Measurements from ENCODE around the gene NRSN2. TPM values are rescaled to one million over a fixed set of nuclear protein-coding genes. Genes with fewer than 3 reads are reported as not detected.
"Not testable (repeated sequence)": the region's sequence is repeated elsewhere in the genome, so short reads cannot be mapped to it uniquely, and the experiment has no call there.

NRSN2 gene
- total RNA-seq, 1 experiment from 2014 or later: 8.4 TPM

- no peaks in the 10 kb centered on the region for H3K9me3 Mint-ChIP-seq (ENCODE audit: unreplicated experiment)
- ChIA-PET POLR2A (interaction anchor here (2.0 to 24.6 kb wide), 4 partner anchors 7 to 25 kb away, joined by 13 to 671 read pairs (median 106); partner anchors contain the start of gene TRIB3), CTCF (interaction anchor here (0.6 to 0.9 kb wide), 3 partner anchors 11 to 44 kb away, joined by 3 read pairs; partner anchors contain the start of gene TRIB3)
- BruUV-seq (replicated peaks): no TSS peak
- no peak for TF ChIP-seq CTCF (IDR thresholded peaks at IDR 0.05; ENCODE audit: unreplicated experiment)
- H3K27me3 Mint-ChIP-seq (ENCODE audit: insufficient read depth, unreplicated experiment): no peaks in the 10 kb centered on the region
- DNase-seq (ENCODE audit: unreplicated experiment): no peak
- peaks cover 94% of the 10 kb centered on the region for H3K36me3 Mint-ChIP-seq (ENCODE audit: insufficient read depth, unreplicated experiment)
- H3K4me1 Mint-ChIP-seq (ENCODE audit: insufficient read depth, unreplicated experiment): peaks cover 7% of the 10 kb centered on the region
- H3K4me3 Mint-ChIP-seq (ENCODE audit: unreplicated experiment): no peak overlapping the region
- H3K27ac Mint-ChIP-seq (ENCODE audit: low read depth, unreplicated experiment): no peak overlapping the region
- intact Hi-C loops (cut with micrococcal nuclease): no loop called here
Observed at GRCh38 chr20:391041-391711, 44.3 kb downstream of the NRSN2 start.

- H3K4me1 Mint-ChIP-seq (ENCODE audit: insufficient read depth, unreplicated experiment); intact Hi-C loops (cut with micrococcal nuclease); BruUV-seq (replicated peaks); H3K9me3 Mint-ChIP-seq (ENCODE audit: unreplicated experiment); H3K4me3 Mint-ChIP-seq (ENCODE audit: unreplicated experiment); H3K27me3 Mint-ChIP-seq (ENCODE audit: insufficient read depth, unreplicated experiment); DNase-seq (ENCODE audit: unreplicated experiment): not testable (repeated sequence)
- Mint-ChIP-seq H3K27ac (ENCODE audit: low read depth, unreplicated experiment) (peak overlapping the region; percentile 70), H3K36me3 (ENCODE audit: insufficient read depth, unreplicated experiment) (peaks cover 98% of the 10 kb centered on the region)
- POLR2A ChIA-PET: interaction anchor here (2.8 to 24.6 kb wide), 3 partner anchors 8 to 27 kb away, joined by 15 to 671 read pairs (median 198); partner anchors contain the start of gene TRIB3
- CTCF ChIA-PET: interaction anchor here (1.5 kb wide), 1 partner anchor 38 kb away, joined by 3 read pairs; no protein-coding TSS in a partner anchor
Observed at GRCh38 chr20:393296-393695, 46.4 kb downstream of the NRSN2 start.

- Mint-ChIP-seq H3K27ac (ENCODE audit: low read depth, unreplicated experiment) (no peak overlapping the region), H3K27me3 (ENCODE audit: insufficient read depth, unreplicated experiment) (no peaks in the 10 kb centered on the region)
- intact Hi-C loops (cut with micrococcal nuclease): no loop called here
Observed at GRCh38 chr20:396252-396618, 49.3 kb downstream of the NRSN2 start.

GRCh38 chr20:396619-397431 lies 49.9 kb downstream of the NRSN2 start:
- H3K36me3 Mint-ChIP-seq (ENCODE audit: insufficient read depth, unreplicated experiment): peaks cover 69% of the 10 kb centered on the region
- H3K4me3 Mint-ChIP-seq (ENCODE audit: unreplicated experiment): no peak overlapping the region
- H3K27ac Mint-ChIP-seq (ENCODE audit: low read depth, unreplicated experiment): no peak overlapping the region
- intact Hi-C loops (cut with micrococcal nuclease): no loop called here
- ChIA-PET POLR2A (interaction anchor here (1.1 to 13.1 kb wide), 2 partner anchors 13 to 31 kb away, joined by 4 to 198 read pairs; partner anchors contain the start of gene TRIB3), CTCF (interaction anchor here (0.8 to 1.5 kb wide), 3 partner anchors 13 to 42 kb away, joined by 4 to 6 read pairs (median 4); no protein-coding TSS in a partner anchor)
- DNase-seq (ENCODE audit: unreplicated experiment): no peak
- TSS peak; percentile 43 for BruUV-seq (replicated peaks)
- no peaks in the 10 kb centered on the region for H3K27me3 Mint-ChIP-seq (ENCODE audit: insufficient read depth, unreplicated experiment)
- no peaks in the 10 kb centered on the region for H3K9me3 Mint-ChIP-seq (ENCODE audit: unreplicated experiment)
- H3K4me1 Mint-ChIP-seq (ENCODE audit: insufficient read depth, unreplicated experiment): peaks cover 14% of the 10 kb centered on the region
- TF ChIP-seq CTCF (IDR thresholded peaks at IDR 0.05; ENCODE audit: unreplicated experiment): no peak

More at GRCh38 chr20:396252-396618, 49.3 kb downstream of the NRSN2 start:
- no peak overlapping the region for H3K4me3 Mint-ChIP-seq (ENCODE audit: unreplicated experiment)
- POLR2A ChIA-PET: interaction anchor here (1.1 to 13.1 kb wide), 2 partner anchors 12 to 30 kb away, joined by 4 to 198 read pairs; partner anchors contain the start of gene TRIB3
- no peaks in the 10 kb centered on the region for H3K9me3 Mint-ChIP-seq (ENCODE audit: unreplicated experiment)
- peaks cover 12% of the 10 kb centered on the region for H3K4me1 Mint-ChIP-seq (ENCODE audit: insufficient read depth, unreplicated experiment)
- CTCF ChIA-PET: interaction anchor here (1.3 to 1.5 kb wide), 2 partner anchors 13 to 41 kb away, joined by 4 read pairs; no protein-coding TSS in a partner anchor
- H3K36me3 Mint-ChIP-seq (ENCODE audit: insufficient read depth, unreplicated experiment): peaks cover 75% of the 10 kb centered on the region
- TF ChIP-seq CTCF (IDR thresholded peaks at IDR 0.05; ENCODE audit: unreplicated experiment): no peak
- no TSS peak for BruUV-seq (replicated peaks)
- DNase-seq (ENCODE audit: unreplicated experiment): no peak

All from MCF 10A (cell line).